Epithelial cell of proximal tubule (primary cell): ENCODE results near the gene PPP1R37. TPM values are rescaled to one million over a fixed set of nuclear protein-coding genes. Genes with fewer than 3 reads are reported as not detected.

Experiments
- DNase-seq: peaks from one replicate; pipeline ENCODE4 v3.0.0-alpha.2; 2011; ENCODE audit warnings: low read depth
- H3K4me3 ChIP-seq: 2 replicates; pipeline ENCODE4 v1.5.1; 2011; ENCODE audit warnings: low read depth, mild to moderate bottlenecking, low read length
- total RNA-seq: library from RNA; depleted of rRNA; stranded (reverse); fragments of >200 nt; gene quantifications from 2 replicates; pipeline ENCODE4 v1.2.3, GENCODE V29; 2015
- TF ChIP-seq, protein P1 (sequence below): conservative IDR thresholded peaks from 2 replicates; pipeline ENCODE4 v1.5.1; 2012; ENCODE audit warnings: low read depth, mild to moderate bottlenecking, low read length

Gene PPP1R37
- total RNA-seq, 1 donor from 2014 or later = 64.0 TPM

DNA sequence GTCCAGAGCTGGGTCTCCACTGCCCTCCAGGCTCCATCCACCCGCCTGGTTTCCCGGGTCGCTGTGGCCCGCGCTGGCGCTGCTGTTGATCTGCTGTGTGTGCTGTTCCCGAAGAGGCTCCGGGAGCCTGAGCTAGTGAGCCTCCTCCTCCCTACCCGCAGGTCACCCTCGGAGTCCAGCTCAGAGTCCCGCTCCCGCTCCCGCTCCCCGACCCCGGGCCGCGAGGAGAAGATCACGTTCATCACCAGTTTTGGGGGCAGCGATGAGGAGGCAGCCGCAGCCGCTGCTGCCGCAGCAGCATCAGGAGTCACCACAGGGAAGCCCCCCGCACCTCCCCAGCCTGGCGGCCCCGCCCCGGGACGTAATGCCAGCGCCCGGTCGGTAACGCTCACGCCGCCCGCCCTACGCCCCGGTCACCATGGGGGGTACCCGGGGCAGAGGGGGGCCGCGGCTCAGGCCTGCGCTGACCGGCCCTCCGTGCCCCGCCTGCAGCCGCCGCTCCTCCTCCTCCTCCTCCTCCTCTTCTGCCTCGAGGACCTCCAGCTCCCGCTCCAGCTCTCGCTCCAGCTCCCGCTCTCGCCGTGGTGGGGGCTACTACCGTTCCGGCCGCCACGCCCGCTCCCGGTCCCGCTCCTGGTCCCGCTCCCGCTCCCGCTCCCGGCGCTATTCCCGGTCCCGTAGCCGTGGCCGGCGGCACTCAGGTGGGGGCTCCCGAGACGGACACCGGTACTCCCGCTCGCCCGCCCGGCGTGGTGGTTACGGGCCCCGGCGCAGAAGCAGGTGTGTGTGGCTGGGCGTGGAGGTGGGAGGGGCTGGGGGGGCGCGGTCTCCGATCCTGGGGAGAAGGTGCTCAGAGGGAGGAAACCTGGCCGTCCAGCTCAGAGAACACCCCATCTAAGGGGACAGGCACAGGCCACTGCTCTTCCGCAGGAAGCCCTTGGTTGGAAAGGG, 28.9 kb upstream of the PPP1R37 start:
- no peak overlapping the region for H3K4me3 ChIP-seq
- TF ChIP-seq, protein P1, sequence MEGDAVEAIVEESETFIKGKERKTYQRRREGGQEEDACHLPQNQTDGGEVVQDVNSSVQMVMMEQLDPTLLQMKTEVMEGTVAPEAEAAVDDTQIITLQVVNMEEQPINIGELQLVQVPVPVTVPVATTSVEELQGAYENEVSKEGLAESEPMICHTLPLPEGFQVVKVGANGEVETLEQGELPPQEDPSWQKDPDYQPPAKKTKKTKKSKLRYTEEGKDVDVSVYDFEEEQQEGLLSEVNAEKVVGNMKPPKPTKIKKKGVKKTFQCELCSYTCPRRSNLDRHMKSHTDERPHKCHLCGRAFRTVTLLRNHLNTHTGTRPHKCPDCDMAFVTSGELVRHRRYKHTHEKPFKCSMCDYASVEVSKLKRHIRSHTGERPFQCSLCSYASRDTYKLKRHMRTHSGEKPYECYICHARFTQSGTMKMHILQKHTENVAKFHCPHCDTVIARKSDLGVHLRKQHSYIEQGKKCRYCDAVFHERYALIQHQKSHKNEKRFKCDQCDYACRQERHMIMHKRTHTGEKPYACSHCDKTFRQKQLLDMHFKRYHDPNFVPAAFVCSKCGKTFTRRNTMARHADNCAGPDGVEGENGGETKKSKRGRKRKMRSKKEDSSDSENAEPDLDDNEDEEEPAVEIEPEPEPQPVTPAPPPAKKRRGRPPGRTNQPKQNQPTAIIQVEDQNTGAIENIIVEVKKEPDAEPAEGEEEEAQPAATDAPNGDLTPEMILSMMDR = no peak
- DNase-seq = no peak

DNA sequence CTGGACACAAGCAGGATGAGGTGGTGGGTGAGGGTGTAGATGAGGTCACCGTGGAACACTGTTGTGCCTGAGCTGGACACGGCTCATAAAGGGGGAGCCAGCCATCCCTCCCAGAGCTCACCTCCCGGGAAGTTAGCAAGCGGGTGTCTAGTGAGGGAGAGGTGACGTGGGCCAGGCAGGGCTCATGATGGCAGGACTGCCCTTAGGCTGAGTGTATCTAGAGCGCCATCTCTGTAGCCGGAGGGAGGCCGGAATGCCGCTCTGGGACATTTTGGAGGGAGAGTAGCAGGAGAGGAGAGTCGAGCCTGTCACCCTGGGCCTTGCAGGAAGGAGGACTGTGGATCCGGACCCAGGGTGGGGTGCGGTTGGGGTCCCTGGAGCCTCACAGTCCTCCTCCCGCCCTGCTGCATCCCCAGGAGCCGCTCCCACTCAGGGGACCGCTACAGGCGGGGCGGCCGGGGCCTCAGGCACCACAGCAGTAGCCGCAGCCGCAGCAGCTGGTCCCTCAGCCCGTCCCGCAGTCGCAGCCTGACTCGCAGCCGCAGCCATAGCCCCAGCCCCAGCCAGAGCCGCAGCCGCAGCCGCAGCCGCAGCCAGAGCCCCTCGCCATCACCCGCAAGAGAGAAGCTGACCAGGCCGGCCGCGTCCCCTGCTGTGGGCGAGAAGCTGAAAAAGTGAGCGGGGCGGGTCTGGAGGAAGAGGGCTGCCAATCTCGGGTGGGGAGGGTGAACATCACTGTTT, 25.9 kb upstream of the PPP1R37 start:
- H3K4me3 ChIP-seq = no peak overlapping the region
- DNase-seq = no peak
- TF ChIP-seq, protein P1 = no peak

DNA sequence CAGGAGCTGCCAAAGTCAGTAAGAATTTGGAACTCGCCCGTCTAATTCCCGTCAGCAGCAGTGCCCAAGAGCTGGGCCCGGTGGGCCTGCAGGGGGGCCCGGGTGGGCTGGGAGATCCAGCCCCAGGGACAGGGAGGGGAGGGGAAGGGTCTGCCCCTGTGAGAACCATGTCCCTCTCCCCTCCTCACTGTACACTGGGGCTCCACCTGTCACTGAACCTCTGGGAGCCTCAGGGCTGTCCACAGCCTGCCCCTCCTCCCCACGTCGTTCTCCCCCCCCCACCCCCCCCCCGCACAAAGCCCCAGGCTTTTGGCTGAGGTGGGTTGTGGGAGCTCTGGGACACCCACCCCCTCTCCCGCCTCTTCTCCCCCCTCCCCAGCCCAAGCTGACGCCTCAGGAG, 24.9 kb upstream of the PPP1R37 start:
- TF ChIP-seq, protein P1 = no peak
- no peak for DNase-seq
- H3K4me3 ChIP-seq = no peak overlapping the region

DNA sequence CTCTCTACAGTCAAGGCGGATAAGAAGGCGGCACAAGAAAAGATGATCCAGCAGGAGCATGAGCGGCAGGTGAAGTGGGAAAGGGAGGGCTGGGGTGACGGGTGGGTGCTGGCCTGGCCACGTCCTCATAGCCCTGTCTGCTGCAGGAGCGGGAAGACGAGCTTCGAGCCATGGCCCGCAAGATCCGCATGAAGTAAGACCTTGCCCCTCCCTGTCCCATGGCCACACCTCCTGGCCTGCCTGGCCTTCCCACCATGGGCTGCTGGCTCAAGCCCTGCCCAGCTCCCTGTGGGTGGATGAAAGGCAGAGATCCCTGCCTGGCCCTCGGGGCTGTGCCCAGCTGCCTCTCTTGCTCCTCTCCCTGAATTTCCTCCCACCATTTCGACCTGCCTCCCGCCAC, 23.9 kb upstream of the PPP1R37 start:
- TF ChIP-seq, protein P1 = no peak
- no peak for DNase-seq
- H3K4me3 ChIP-seq = no peak overlapping the region

DNA sequence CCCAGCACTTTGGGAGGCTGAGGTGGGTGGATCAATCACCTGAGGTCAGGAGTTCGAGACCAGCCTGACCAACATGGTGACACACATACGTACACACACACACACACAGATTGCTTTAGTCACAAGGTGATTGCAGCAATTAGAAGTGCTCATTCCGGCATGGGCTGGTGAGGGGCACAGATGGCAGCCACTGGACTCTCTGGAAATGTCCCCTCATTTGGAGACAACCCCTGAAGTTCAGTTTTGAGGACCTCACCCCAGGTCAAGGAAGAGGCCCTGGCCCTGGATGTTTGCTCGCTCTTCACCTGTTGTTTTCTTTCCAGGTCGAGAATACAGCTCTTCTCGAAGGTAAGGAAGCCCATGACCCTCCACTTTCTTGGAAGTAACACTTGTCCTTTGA, 22.8 kb upstream of the PPP1R37 start:
- DNase-seq = no peak
- TF ChIP-seq, protein P1 = no peak
- no peak overlapping the region for H3K4me3 ChIP-seq

DNA sequence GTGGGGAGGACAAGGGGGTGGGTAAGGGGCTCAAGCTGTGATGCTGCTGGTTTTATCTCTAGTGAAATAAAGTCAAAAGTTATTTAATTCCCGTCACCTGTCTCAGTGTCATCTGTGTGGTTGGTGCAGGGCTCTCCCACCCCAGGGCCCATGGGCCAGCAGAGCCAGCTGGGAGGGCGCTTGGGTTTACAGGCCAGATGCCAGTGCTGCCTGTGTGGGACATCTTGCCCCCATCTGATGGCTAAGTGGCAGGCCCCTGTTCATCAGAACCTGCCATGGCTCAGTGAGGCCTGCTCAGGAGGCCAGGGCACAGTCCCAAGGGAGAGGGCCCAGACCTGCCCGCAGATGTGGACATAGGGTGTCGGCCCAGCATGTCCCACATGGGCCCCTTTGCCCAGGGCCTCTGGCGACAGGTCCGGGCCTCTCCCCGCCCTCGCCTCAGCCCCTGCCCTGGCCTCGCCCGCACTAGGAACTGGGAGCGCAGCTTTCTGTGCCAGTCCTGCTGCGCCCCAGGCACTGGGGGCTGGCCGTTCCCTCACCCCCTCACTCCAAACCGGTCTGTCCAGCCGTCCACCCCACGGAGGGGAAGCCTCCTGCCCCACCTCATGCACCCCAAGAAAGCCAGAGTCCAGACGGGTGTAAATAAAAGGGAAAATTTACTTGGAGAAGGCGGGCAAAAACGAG, 22.0 kb upstream of the PPP1R37 start:
- TF ChIP-seq, protein P1 = no peak
- DNase-seq = no peak
- no peak overlapping the region for H3K4me3 ChIP-seq
